HL-60 (cell line): ENCODE results near the gene AGL.
"Not testable (repeated sequence)": the region's sequence is repeated elsewhere in the genome, so short reads cannot be mapped to it uniquely, and the experiment has no call there.

Experiments used
- DNase-seq, 2 experiments: peaks; one replicate each; pipeline ENCODE4 v3.0.0-alpha.2; 2010 to 2020; ENCODE audit warnings: low read depth in 1 of 2, low spot score in 1 of 2
- H3K27ac ChIP-seq: fragments of 250-450 bp; sonication (Bioruptor Pico); replicated peaks from 2 replicates; pipeline ENCODE4 v1.5.1; 2020; ENCODE audit warnings: mild to moderate bottlenecking, moderate library complexity
- H3K27me3 ChIP-seq: fragments of 250-450 bp; sonication (Bioruptor Pico); 2 replicates; pipeline ENCODE4 v1.5.1; 2021; ENCODE audit warnings: mild to moderate bottlenecking, moderate library complexity; ENCODE audit not compliant: insufficient read depth, poor library complexity, severe bottlenecking
- H3K4me3 ChIP-seq: replicated peaks from 2 replicates; pipeline ENCODE4 v1.5.1; 2011; ENCODE audit warnings: mild to moderate bottlenecking, control low read depth, low read length; ENCODE audit not compliant: insufficient read depth
- GABPA ChIP-seq: IDR thresholded peaks from 2 replicates; pipeline ENCODE4 v1.6.1; 2012; ENCODE audit warnings: low read depth
- POLR2AphosphoS5 ChIP-seq: IDR thresholded peaks from 2 replicates; pipeline ENCODE4 v1.6.1; 2012; ENCODE audit warnings: low read depth
- REST ChIP-seq: IDR thresholded peaks from 2 replicates; pipeline ENCODE4 v1.6.1; 2012; ENCODE audit warnings: low read depth; ENCODE audit not compliant: insufficient replicate concordance
- SPI1 ChIP-seq: IDR thresholded peaks from 2 replicates; pipeline ENCODE4 v1.6.1; 2012; ENCODE audit warnings: low read depth, mild to moderate bottlenecking, borderline replicate concordance
- TF ChIP-seq, protein P1 (sequence below): IDR thresholded peaks from one replicate; pipeline ENCODE4 v1.5.1; 2011; ENCODE audit warnings: low read length, control low read depth, inconsistent platforms; ENCODE audit not compliant: insufficient read depth

The AGL gene

GRCh38 chr1:99887890-99888289 is 37.7 kb downstream of the AGL start:
- TF ChIP-seq GABPA (no peak), REST (no peak), SPI1 (no peak), POLR2AphosphoS5 (no peak)
- TF ChIP-seq, protein P1, sequence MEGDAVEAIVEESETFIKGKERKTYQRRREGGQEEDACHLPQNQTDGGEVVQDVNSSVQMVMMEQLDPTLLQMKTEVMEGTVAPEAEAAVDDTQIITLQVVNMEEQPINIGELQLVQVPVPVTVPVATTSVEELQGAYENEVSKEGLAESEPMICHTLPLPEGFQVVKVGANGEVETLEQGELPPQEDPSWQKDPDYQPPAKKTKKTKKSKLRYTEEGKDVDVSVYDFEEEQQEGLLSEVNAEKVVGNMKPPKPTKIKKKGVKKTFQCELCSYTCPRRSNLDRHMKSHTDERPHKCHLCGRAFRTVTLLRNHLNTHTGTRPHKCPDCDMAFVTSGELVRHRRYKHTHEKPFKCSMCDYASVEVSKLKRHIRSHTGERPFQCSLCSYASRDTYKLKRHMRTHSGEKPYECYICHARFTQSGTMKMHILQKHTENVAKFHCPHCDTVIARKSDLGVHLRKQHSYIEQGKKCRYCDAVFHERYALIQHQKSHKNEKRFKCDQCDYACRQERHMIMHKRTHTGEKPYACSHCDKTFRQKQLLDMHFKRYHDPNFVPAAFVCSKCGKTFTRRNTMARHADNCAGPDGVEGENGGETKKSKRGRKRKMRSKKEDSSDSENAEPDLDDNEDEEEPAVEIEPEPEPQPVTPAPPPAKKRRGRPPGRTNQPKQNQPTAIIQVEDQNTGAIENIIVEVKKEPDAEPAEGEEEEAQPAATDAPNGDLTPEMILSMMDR = no peak
- H3K4me3 ChIP-seq = no peak overlapping the region
- H3K27me3 ChIP-seq = no peaks in the 10 kb centered on the region
- no peak for DNase-seq
- no peak overlapping the region for H3K27ac ChIP-seq

DNA sequence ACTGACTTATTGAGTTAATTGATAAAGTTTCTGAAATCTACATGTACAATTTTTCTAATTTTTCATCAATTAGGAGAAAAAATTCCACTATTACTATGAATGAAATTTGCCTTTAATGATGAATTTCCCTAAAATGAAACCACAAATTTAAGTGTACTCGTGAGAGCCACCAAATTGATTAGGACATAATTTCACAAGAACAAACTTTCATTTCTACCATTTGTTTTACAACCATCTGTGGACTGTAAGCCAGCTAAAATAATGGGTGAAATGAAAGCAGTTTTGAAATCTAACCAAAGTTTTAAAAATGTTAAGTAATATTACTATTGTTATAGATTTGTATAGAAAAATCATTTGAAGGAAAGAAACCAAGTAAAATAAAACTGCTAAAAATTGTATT is 41.8 kb downstream of the AGL start:
- no peak for TF ChIP-seq SPI1
- TF ChIP-seq GABPA = no peak
- no peak for TF ChIP-seq POLR2AphosphoS5
- TF ChIP-seq REST = no peak
- TF ChIP-seq, protein P1 = no peak
- no peak overlapping the region for H3K27ac ChIP-seq
- no peak for DNase-seq
- no peaks in the 10 kb centered on the region for H3K27me3 ChIP-seq
- no peak overlapping the region for H3K4me3 ChIP-seq

- H3K27me3 ChIP-seq, DNase-seq, H3K27ac ChIP-seq, H3K4me3 ChIP-seq: not testable (repeated sequence)
These were observed 53.1 kb downstream of the AGL start for GRCh38 chr1:99903278-99903677.

DNA sequence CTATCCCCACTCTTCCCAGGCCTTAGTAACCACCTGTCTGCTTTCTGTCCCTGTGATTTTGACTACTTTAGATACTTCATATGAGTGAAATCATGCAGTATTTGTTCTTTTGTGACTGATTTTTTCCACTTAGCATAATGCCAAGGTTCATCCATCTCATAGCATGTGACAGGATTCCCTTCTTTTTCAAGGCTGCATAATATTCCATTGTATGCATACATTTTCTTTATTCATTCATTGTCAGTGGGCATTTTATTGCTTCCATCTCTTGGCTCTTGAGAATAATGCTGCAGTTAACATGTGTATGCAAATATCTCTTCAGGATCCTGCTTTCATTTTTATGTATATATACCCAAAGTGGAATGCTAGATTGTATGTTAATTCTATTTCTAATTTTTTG is 56.4 kb downstream of the AGL start:
- DNase-seq = no peak
- TF ChIP-seq REST (no peak), GABPA (no peak), SPI1 (no peak), POLR2AphosphoS5 (no peak)
- TF ChIP-seq, protein P1 = no peak

More for the DNA sequence above, 56.4 kb downstream of the AGL start:
- Histone ChIP-seq H3K27me3 (no peaks in the 10 kb centered on the region), H3K27ac (no peak overlapping the region), H3K4me3 (no peak overlapping the region)
